ENCODE results near the gene IL13. TPM values are rescaled to one million over a fixed set of nuclear protein-coding genes. Genes with fewer than 3 reads are reported as not detected.

IL13 gene
- polyA plus RNA-seq, 2 of the 4 experiments (the other 2 are of a cell fraction) = 0.13 TPM; not detected in 1

DNA sequence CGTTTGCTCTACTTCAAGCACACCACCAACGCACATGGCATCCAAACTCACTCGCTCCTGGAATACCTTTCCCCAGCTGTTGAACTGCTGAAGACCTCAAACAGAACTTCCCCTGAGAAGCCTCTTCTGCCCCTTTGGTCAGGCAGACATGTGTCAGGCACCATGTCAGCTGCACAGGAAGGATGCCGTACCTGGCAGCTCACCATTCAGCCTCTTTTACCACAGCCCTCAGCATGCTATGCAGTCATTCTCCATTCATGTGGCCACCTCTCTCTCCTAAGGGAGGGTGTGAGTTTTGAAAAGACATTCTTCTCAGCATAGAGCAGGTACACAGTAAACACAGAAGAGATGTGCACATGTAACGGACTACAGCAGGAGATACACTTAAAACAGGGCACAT lies 30.0 kb downstream of the IL13 start:
- FAIRE-seq = no peak
- H3K27ac ChIP-seq = no peak overlapping the region
- CTCF ChIA-PET = interaction anchor here (2.4 kb wide), 1 partner anchor 11 kb away, joined by 7 read pairs; no protein-coding TSS in a partner anchor
- H3K9me3 ChIP-seq = no peaks in the 10 kb centered on the region
- H3K4me3 ChIP-seq = no peak overlapping the region
- peaks cover 4% of the 10 kb centered on the region; the same call in 1 of the 3 replicates for H3K4me1 ChIP-seq
- no peak for DNase-seq (ENCODE audit: low read depth in 1 of 2, low spot score in 1 of 2)
- no peak for ATAC-seq
- TF ChIP-seq MYC (IDR thresholded peaks at IDR 0.05; ENCODE audit: borderline replicate concordance, low read length) (no peak), HDAC2 (IDR thresholded peaks at IDR 0.05) (no peak), JUNB (IDR thresholded peaks at IDR 0.05) (no peak), NFE2L2 (conservative IDR thresholded peaks at IDR 0.05; ENCODE audit: low read length) (no peak), RFX5 (IDR thresholded peaks at IDR 0.05) (no peak), SREBF2 (IDR thresholded peaks at IDR 0.05) (no peak), FOSL2 (IDR thresholded peaks at IDR 0.05) (no peak), FOSL2 (CRISPR knock-in tag; IDR thresholded peaks at IDR 0.05) (no peak), HOXB5 (CRISPR knock-in tag; IDR thresholded peaks at IDR 0.05) (no peak)
- TF ChIP-seq, protein P1, sequence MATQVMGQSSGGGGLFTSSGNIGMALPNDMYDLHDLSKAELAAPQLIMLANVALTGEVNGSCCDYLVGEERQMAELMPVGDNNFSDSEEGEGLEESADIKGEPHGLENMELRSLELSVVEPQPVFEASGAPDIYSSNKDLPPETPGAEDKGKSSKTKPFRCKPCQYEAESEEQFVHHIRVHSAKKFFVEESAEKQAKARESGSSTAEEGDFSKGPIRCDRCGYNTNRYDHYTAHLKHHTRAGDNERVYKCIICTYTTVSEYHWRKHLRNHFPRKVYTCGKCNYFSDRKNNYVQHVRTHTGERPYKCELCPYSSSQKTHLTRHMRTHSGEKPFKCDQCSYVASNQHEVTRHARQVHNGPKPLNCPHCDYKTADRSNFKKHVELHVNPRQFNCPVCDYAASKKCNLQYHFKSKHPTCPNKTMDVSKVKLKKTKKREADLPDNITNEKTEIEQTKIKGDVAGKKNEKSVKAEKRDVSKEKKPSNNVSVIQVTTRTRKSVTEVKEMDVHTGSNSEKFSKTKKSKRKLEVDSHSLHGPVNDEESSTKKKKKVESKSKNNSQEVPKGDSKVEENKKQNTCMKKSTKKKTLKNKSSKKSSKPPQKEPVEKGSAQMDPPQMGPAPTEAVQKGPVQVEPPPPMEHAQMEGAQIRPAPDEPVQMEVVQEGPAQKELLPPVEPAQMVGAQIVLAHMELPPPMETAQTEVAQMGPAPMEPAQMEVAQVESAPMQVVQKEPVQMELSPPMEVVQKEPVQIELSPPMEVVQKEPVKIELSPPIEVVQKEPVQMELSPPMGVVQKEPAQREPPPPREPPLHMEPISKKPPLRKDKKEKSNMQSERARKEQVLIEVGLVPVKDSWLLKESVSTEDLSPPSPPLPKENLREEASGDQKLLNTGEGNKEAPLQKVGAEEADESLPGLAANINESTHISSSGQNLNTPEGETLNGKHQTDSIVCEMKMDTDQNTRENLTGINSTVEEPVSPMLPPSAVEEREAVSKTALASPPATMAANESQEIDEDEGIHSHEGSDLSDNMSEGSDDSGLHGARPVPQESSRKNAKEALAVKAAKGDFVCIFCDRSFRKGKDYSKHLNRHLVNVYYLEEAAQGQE (IDR thresholded peaks at IDR 0.05) = no peak
- 98% methylated on average over 5 of the region's 5 CpGs for WGBS (ENCODE audit: missing lambda C conversion rate)
- POLR2A ChIA-PET = no interaction called here
- H3K4me2 ChIP-seq = no peak overlapping the region

DNA sequence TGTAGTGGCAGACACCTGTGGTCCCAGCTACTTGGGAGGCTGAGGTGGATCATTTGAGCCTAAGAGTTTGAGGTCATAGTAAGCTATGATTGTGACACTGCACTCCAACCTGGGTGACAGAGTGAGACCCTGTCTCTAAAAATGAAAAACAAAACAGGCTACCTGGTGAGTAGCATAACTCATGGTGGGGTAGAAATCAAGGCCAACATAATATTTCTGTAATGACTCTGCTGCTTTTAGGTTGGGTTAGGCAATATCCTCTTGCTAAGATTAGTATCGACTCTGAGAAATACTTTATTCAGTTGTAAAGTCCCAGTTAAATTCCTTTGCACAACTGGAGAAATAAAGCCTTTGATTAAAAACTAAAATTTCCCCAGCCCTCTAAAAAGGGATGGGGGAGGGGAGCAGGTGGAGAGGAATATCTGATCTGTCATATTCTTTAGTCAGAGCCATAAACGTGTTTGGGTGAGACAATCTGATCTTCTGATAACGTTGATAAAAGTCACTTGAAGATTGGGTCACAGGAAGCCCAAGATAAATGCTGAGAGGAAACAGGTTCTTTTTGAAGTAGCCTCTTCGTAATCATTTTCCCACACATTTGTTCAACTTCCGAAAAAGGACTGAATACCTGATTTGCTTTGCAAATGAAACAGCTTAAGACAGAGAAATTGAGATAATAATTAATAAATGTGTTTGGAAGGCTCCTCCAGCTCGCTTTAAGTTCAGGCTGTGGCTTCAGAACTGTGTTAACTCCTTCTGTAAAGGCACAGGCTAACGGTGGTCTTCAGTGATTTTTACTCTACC lies 30.8 kb downstream of the IL13 start:
- Histone ChIP-seq H3K9me3 (no peaks in the 10 kb centered on the region), H3K4me2 (no peak overlapping the region), H3K4me3 (no peak overlapping the region), H3K27ac (no peak overlapping the region), H3K4me1 (peaks cover 5% of the 10 kb centered on the region; the same call in 1 of the 3 replicates)
- 70% methylated on average over 7 of the region's 7 CpGs for WGBS (ENCODE audit: missing lambda C conversion rate)
- ChIA-PET POLR2A (no interaction called here), CTCF (interaction anchor here (2.4 kb wide), 1 partner anchor 11 kb away, joined by 7 read pairs; no protein-coding TSS in a partner anchor)
- DNase-seq (ENCODE audit: low read depth in 1 of 2, low spot score in 1 of 2) (no peak), FAIRE-seq (no peak), ATAC-seq (no peak)
- TF ChIP-seq GATA3 (IDR thresholded peaks at IDR 0.05; ENCODE audit: borderline replicate concordance) (no peak), RNF2 (IDR thresholded peaks at IDR 0.05; ENCODE audit: borderline replicate concordance, low read depth) (no peak), POLR2A (IDR thresholded peaks at IDR 0.05; ENCODE audit: low read length) (no peak), HOXB5 (CRISPR knock-in tag; IDR thresholded peaks at IDR 0.05) (no peak), RAD21 (conservative IDR thresholded peaks at IDR 0.05 in 1 of 2, IDR thresholded peaks at IDR 0.05 in 1 of 2) (no peak), CHD4 (IDR thresholded peaks at IDR 0.05; ENCODE audit: borderline replicate concordance) (no peak), HES2 (IDR thresholded peaks at IDR 0.05) (no peak), CBX8 (IDR thresholded peaks at IDR 0.05) (no peak), MAZ (IDR thresholded peaks at IDR 0.05; ENCODE audit: borderline replicate concordance, low read depth, low read length) (no peak), MAFK (IDR thresholded peaks at IDR 0.05; ENCODE audit: partially characterized antibody) (no peak), TP53 (CRISPR knock-in tag; IDR thresholded peaks at IDR 0.05) (no peak)
- TF ChIP-seq, protein P2, sequence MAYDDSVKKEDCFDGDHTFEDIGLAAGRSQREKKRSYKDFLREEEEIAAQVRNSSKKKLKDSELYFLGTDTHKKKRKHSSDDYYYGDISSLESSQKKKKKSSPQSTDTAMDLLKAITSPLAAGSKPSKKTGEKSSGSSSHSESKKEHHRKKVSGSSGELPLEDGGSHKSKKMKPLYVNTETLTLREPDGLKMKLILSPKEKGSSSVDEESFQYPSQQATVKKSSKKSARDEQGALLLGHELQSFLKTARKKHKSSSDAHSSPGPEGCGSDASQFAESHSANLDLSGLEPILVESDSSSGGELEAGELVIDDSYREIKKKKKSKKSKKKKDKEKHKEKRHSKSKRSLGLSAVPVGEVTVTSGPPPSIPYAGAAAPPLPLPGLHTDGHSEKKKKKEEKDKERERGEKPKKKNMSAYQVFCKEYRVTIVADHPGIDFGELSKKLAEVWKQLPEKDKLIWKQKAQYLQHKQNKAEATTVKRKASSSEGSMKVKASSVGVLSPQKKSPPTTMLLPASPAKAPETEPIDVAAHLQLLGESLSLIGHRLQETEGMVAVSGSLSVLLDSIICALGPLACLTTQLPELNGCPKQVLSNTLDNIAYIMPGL (CRISPR knock-in tag; IDR thresholded peaks at IDR 0.05; ENCODE audit: borderline replicate concordance) = no peak
- TF ChIP-seq, protein P3, sequence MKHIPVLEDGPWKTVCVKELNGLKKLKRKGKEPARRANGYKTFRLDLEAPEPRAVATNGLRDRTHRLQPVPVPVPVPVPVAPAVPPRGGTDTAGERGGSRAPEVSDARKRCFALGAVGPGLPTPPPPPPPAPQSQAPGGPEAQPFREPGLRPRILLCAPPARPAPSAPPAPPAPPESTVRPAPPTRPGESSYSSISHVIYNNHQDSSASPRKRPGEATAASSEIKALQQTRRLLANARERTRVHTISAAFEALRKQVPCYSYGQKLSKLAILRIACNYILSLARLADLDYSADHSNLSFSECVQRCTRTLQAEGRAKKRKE (CRISPR knock-in tag; IDR thresholded peaks at IDR 0.05; ENCODE audit: low read depth) = no peak

Measured in A549 (cell line).